GM21717 (cell line): ENCODE data around the gene GALNT5.
"Not testable (repeated sequence)": the region's sequence is repeated elsewhere in the genome, so short reads cannot be mapped to it uniquely, and the experiment has no call there.

Experiments
- ATAC-seq: cut with Tn5 transposase; IDR thresholded peaks from one replicate; pipeline ENCODE4 v1.9.1; 2021; ENCODE audit warnings: mild to moderate bottlenecking, moderate library complexity; ENCODE audit not compliant: unreplicated experiment

Gene GALNT5, protein sequence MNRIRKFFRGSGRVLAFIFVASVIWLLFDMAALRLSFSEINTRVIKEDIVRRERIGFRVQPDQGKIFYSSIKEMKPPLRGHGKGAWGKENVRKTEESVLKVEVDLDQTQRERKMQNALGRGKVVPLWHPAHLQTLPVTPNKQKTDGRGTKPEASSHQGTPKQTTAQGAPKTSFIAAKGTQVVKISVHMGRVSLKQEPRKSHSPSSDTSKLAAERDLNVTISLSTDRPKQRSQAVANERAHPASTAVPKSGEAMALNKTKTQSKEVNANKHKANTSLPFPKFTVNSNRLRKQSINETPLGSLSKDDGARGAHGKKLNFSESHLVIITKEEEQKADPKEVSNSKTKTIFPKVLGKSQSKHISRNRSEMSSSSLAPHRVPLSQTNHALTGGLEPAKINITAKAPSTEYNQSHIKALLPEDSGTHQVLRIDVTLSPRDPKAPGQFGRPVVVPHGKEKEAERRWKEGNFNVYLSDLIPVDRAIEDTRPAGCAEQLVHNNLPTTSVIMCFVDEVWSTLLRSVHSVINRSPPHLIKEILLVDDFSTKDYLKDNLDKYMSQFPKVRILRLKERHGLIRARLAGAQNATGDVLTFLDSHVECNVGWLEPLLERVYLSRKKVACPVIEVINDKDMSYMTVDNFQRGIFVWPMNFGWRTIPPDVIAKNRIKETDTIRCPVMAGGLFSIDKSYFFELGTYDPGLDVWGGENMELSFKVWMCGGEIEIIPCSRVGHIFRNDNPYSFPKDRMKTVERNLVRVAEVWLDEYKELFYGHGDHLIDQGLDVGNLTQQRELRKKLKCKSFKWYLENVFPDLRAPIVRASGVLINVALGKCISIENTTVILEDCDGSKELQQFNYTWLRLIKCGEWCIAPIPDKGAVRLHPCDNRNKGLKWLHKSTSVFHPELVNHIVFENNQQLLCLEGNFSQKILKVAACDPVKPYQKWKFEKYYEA

GRCh38 chr2:157257312-157258252 is at the start of gene GALNT5:
TSS of gene GALNT5 (plus strand) at chr2:157257705. CDS start at chr2:157258083, 378 bp downstream.
- no peak for ATAC-seq

- no peak for ATAC-seq
Observed at GRCh38 chr2:157216286-157216965, 41.1 kb upstream of the GALNT5 start.

DNA sequence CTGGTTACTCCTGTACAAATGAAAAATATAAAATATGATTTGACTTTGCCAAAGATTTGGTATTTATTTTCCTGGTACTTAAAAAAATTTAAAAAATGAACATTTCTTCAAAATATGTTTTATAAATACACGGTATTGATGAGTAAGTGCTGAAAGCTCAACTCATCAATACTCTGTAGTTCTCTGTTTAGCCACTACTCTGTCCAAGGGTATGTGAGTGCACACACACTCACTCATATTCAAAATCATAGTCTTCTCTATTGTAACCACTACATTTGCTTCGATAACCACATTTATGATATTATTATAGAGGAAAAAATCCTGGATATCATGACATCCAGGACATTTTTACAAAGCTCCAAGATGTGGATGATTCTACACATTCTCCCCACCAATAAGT is 40.1 kb upstream of the GALNT5 start:
- ATAC-seq: no peak

GRCh38 chr2:157218911-157219310 is 38.6 kb upstream of the GALNT5 start:
- no peak for ATAC-seq

DNA sequence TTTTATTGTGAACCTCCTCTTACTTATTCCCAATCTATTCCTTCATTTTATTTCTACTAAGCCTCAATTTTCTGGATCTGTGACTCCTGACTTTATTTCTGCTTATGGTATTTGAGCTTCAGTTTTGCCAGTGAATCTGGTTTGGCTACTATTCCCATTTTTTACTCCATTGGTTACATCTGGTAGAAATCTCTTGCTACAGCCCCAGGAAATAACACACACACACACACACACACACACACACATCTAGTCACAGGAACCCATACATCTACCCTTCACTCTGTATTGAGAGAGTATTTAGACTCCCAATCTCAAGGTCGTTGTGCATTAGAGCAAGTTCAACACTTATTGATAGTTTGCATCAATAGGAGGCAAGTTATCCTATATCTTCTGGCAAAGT is 37.0 kb upstream of the GALNT5 start:
- no peak for ATAC-seq

GRCh38 chr2:157221394-157221988 is 36.0 kb upstream of the GALNT5 start:
- no peak for ATAC-seq

DNA sequence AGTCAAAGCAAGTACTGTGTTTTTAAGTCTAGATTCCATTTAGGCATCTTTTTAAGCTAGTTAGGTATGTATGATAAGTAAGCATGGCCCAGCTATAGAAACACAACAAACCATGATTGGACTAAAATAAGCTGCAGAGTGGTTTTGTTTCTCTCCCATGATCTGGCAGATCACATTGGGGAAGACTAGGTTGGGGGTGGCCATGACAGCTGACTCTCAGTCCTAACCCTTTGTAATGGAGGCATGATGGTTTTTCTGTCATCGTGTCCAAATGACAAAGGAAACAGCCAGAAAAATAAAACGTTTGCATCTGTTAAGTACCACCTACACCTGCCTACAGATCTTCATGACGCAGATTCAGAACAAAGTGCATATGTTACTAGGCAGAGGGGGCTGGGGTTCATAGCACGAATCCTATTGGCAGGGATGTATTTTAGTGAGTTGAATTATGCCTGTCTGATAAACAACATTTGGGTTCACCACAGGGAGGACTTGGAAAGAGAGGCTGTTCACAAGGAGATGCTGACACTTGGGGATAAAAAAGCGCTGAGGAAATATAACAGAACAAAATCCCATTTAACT is 33.8 kb upstream of the GALNT5 start:
- ATAC-seq: no peak

DNA sequence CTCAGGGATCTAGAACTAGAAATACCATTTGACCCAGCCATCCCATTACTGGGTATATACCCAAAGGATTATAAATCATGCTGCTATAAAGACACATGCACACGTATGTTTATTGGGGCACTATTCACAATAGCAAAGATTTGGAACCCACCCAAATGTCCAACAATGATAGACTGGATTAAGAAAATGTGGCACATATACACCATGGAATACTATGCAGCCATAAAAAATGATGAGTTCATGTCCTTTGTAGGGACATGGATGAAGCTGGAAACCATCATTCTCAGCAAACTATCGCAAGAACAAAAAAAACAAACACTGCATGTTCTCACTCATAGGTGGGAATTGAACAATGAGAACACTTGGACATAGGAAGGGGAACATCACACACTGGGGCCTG is 33.1 kb upstream of the GALNT5 start:
- not testable (repeated sequence) for ATAC-seq

DNA sequence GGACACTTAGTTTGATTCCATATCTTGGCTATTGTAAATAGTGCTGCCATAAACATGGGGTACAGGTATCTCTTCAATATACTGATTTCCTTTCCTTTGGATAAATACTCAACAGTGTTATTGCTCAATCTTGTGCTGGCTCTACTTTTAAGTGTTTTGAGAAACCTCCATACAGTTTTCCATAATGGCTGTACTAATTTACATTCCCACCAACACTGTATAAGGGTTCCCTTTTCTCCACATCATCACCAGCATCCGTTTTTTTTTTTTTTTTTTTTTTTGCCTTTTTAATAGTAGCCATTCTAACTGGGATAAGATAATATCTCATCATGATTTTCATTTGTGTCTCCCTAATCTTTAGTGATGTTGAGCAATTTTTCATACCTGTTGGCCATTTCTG is 29.9 kb upstream of the GALNT5 start:
- ATAC-seq: no peak

- no peak for ATAC-seq
Observed at GRCh38 chr2:157228946-157229345, 28.6 kb upstream of the GALNT5 start.

DNA sequence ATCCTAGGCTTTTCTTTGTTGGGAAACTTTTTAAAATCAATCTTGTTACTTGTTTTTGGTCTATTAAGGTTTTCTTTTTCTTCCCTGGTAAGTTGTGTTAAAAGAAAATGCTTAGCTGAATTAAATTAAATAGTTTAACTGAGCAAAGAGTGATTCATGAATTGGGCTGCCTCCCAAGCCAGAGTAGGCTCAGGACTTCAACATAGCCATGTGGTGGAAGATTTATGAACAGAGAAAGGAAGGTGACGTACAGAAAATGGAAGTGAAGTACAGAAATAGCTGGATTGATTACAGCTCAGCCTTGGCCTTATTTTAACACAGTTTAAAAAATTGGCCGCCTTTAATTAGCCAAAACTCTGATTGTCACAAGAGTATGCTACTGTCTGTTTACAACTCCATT is 27.9 kb upstream of the GALNT5 start:
- no peak for ATAC-seq

DNA sequence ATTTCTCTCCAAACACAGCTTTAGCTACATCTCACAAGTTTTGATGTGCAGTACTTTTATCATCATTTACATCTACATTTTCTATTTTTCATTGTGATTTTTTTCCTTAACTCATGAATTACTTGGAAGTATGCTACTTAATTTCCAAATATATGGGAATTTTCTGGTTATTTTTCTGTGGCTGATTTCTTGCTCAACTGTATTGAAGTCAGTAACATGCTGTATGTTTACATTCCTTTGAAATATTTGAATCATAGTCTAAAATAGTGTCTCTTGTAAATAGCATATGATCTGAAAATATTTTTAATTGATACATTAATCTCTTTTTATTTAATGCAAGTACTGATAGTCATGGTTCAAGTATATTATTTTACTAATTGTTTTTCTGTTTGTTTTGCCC is 26.0 kb upstream of the GALNT5 start:
- no peak for ATAC-seq

DNA sequence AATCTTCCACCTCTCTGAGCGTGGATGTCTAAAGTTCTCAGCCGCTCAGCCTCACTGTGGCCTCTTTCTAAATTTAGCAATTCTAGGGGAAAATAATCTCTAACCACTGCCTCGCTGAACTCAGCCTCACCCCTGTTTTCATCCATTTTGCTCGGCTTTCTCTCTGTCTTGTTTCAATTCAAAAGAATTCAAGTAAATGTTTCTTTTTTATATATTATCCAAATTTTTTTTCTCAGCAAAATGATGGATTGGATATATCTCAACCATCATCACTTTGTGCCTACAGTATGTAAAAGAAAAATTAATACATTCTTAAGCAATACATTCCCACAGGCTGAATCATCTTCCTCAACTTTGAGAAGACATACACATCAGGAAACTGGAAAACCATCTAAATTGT is 24.0 kb upstream of the GALNT5 start:
- ATAC-seq: no peak

- no peak for ATAC-seq
Observed at GRCh38 chr2:157236404-157236803, 21.1 kb upstream of the GALNT5 start.

- ATAC-seq: no peak
Observed at GRCh38 chr2:157238296-157238695, 19.2 kb upstream of the GALNT5 start.

DNA sequence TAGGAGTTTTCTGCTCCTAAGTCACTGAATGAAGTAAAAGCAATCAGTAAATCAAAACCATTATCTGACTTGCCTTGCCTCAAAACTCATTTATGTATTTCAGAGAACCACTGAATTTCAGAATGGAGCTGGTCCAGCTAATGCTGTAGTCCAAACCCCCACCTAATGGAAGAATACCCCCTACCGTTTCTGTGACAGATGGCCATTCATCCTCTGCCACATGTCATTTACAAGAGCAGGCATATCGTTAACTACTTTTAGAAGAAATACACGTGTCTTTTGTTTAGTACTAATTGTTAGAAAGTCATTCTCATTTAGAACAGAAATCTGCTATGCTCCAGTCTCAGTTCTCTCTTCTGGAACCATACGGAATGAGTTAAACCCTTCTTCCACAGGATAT is 12.8 kb upstream of the GALNT5 start:
- no peak for ATAC-seq

DNA sequence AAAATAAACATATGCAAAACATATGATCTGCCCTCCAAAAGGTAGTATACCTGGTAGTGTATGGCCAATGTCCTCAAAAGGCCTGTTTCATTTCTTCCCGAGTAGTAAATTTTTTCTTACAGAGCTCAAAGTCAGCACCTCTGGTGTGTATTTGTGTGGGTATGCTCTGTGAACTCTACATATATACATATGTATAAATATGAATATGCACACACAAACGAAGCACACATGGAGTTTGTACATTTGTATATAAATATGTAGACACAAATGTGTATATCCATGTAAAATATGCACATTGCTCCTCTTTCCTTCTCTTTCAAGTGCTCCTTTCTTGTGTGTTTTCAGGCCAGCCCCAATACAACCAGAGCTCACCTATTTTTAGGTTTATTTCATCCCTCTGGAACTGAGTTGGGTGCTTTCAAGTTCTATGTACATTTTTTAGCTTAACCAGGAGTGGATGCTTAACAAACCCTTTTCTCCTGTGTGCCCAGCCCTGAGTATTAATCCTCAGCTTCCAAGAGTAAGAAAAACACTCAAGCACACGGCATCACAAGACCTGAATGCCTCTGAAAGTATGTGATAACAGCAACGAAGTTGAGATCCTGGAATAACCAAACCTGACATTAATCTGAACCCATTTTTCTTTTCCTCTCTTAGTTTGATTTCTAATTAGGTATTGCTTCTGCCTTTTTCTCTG is 12.2 kb upstream of the GALNT5 start:
- ATAC-seq: no peak

- peak; percentile 99 for ATAC-seq
Observed at GRCh38 chr2:157245846-157246764, 11.4 kb upstream of the GALNT5 start.
